Germinal center (tissue), 1 donor: ENCODE results near the gene ZNF263.

ENCODE experiments used
- DNase-seq: peaks from one replicate; pipeline ENCODE4 v3.0.0; 2012; ENCODE audit warnings: mixed read lengths, low spot score

ZNF263 gene

DNA sequence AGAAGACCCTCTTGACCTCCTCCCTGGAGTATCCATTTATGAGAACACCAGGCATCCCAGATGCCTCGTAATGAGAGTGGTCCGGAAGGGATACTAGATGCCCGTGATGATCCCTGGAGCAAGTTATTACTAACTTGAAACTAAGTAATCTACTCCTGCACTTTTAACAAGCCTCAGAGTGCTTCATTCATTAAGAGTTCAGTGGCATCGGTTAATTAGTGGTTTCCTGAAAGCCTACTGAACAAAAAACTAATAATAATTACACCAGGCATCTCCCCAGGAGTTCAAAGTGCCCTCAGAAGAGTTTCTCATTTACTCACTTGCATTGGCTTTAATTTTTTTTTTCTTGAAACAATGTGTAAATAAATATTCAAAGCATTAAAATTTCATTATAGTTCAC is 44.2 kb downstream of the ZNF263 start:
- DNase-seq: no peak

DNA sequence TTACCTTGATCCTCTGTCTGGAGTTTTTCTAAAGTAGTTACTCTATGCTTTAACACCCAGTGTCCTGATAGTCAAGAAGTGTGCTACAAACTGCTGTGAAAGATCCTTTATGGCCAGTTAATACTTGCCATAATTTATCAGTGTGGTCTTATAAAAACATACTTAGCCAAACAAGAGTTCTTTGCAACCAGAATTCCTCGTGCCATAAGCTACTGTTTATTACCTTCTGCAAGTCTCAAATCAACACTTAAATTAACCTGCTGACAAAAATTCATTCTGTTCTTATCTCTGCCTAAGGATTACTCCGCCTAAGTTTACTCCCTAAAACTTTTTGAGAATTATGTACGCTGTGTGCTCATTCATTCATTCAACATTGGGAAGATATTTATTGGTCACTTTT is 44.8 kb downstream of the ZNF263 start:
- DNase-seq: no peak

DNA sequence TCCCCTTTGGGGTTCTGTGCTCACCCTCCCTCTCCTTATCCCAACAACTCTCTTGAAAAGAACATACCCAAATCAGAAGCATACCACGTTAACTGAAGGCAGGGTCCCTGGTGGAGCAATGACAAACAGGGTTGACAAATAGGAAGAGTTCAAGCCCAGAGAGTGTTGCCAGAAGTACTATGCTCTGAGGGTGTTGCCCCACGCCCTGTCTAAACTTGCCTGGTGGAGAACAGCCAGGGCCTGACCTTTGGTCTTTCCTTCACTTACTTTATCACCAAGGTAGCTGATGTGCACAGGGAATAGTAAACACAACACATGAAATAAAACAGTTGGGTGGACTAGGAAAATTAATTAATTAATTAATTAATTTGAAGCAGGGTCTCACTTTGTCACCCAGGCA is 45.4 kb downstream of the ZNF263 start:
- DNase-seq: no peak
